Esophagus mucosa (tissue), 1 donor: ENCODE results near the gene LAPTM5. TPM values are rescaled to one million over a fixed set of nuclear protein-coding genes. Genes with fewer than 3 reads are reported as not detected.

Source experiments
- ATAC-seq: fragments of 200-7000 bp; cut with Tn5 transposase; one replicate; pipeline ENCODE4 v1.9.1; 2020
- total RNA-seq: library from RNA; stranded (reverse); gene quantifications from one replicate; pipeline ENCODE4 v1.2.4, GENCODE V29; 2023
- donor health status: DM: yes; HTN: yes; CAD: no.

The LAPTM5 gene
- total RNA-seq, 1 donor from 2014 or later, result 9.1 TPM

- ATAC-seq, result no peak
Measured at GRCh38 chr1:30714025-30714424, 43.5 kb downstream of the LAPTM5 start.

- no peak for ATAC-seq
Measured at GRCh38 chr1:30713311-30713710, 44.3 kb downstream of the LAPTM5 start.

DNA sequence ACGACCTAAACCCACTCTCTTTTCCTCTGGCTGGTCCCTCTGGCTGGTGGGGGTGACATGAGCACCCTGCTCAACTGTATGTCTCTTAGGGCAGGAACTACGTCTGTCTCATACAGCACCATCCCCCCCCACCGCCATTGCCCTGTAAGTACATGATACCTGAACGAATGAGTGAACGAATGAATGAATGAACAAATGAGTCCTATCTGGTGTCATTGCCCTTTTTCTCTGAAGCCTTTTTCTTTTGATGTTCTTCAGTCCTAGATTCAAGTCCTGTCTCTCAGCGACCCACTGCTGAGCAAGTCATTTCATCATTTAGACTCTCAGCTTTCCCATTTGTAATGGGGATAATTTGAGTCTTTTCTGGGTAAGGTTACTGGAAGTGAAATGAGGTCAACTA lies 45.0 kb downstream of the LAPTM5 start:
- ATAC-seq, result no peak

GRCh38 chr1:30710407-30710806 lies 47.2 kb downstream of the LAPTM5 start:
- ATAC-seq, result no peak

GRCh38 chr1:30708361-30708728 lies 49.2 kb downstream of the LAPTM5 start:
- no peak for ATAC-seq

DNA sequence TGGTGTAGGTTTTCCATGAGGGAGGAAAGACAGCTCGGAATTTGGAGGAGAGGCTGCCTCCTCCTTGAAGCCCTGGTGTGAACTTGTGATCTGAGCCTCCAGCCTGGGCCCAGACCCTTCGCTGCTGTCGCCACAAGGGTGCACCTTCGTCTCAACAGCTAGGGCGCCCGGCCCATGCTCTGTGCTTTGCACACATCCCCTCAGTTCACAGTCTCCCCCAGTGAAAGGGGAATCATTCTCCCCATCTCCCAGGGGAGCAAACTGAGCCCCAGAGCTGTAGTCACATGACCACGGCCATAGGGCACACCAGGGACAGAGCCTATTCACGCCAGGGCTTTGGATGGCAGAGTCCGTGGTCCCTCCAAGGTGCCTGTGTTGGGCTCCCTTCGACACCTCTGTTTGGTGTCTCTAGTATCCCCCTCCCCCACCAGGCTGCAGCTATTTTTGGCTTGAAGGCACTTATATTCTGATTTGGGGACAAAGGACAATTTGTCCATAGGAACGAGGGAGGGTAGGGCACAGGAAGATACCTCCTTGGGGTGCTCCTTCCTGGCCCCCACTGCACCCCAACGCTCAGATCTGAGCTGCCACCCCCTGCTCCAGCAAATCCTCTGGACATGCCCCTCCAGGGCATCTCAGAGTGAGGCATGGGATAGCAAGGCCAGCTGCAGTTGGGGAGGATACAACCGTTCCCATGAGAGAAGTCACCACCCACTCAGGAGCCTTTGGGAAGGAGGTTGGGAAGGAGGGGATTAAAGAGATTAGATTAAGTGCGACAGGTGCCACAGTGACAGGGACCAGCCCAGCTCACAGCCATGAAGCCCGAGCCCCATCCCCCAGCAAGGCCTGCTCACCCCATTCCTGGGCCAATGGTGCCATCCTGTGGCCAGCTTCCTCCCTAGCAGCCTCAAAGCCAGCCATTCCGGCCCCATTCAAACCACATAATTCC lies 49.9 kb downstream of the LAPTM5 start:
- ATAC-seq, result peak; percentile 77

DNA sequence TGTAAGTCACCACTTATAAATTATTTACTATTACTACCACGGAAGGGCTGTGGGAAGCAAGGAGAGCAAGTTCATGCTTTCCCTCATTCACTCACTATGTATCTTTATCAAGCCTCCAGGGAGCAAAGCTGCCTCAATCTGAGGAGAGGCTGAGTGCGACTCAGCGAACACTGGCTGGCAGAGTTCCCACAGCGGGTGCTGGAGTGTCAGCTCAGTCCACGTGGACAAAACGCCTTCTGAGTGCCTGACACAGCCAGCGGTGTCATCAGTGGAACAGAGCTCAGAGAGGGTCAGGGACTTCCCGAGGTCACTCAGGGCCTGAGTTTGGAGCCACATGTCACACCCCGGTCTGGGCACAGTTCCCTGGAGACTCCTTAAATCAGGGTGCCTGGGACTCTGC lies 51.0 kb downstream of the LAPTM5 start:
- no peak for ATAC-seq

DNA sequence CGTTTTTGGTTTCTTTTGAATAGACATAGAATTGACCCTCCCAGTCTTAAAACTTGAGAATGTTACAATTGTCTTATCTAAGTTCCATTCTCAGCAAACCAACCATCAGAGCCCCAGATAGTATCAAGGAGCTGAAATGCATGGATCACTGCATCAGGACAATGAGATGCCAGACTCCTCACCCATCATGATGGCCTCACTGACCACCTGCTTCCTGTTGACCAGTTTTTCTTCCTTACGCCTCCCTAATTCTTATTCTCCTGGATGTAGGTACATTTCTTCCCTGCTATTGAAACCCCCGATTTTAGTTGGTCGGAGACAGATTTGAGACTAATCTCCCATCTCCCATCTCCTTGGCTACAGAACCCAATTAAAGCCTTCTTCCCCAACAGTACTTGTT lies 51.9 kb downstream of the LAPTM5 start:
- ATAC-seq, result no peak

- no peak for ATAC-seq
Measured at GRCh38 chr1:30704765-30705509, 52.6 kb downstream of the LAPTM5 start.

DNA sequence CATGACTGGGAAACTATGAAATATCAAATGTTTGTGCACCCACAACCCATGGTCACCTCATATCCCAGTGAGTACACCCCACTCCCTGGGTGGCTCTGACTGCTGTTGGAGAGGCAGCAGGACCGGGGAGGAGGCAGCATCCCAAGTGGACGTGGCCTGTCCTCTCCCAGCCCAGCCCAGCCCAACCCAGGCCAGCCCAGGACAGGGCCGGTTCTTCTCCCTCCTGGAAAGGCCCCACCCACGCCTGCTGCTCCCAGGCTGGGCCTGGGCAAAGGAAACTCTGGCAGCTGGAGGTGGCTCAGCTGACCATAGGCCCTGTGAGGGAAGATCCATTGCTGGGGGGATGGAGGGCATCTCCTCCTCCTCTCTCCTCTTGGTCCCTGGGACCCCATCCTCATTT lies 53.3 kb downstream of the LAPTM5 start:
- no peak for ATAC-seq

DNA sequence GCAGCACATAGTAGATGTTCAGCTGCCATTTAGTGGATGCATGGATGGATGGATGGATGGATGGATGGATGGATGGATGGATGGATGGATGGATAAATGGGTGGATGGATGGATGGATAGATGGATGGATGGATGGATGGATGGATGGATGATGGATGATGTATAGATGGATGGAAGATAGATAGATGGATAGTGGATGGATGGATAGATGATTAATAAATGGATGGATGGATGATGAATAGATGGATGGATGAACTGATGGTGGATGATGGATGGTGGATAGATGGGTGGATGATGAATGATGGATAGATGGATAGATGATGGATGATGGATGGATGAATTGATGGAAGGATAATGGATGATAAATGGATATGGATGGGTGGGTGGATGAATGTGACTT lies 54.8 kb downstream of the LAPTM5 start:
- ATAC-seq, result no peak

DNA sequence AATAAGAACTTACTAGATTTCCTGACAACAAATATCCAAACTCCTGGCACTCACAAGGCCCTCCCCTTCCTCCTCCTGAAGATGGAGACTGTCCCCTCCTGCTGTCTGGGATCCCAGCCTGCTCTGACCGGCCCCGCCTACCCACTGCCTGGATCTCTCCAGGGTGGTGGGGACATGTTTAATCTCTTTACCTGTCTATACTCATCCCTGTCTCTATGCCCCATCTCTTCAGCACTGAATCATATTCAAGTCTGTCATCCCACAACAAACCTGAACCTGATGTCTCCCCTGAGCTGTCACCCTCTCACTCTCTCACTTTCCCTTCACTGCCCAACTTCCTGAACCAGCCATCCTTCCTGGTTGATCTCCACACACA lies 56.3 kb downstream of the LAPTM5 start:
- no peak for ATAC-seq

DNA sequence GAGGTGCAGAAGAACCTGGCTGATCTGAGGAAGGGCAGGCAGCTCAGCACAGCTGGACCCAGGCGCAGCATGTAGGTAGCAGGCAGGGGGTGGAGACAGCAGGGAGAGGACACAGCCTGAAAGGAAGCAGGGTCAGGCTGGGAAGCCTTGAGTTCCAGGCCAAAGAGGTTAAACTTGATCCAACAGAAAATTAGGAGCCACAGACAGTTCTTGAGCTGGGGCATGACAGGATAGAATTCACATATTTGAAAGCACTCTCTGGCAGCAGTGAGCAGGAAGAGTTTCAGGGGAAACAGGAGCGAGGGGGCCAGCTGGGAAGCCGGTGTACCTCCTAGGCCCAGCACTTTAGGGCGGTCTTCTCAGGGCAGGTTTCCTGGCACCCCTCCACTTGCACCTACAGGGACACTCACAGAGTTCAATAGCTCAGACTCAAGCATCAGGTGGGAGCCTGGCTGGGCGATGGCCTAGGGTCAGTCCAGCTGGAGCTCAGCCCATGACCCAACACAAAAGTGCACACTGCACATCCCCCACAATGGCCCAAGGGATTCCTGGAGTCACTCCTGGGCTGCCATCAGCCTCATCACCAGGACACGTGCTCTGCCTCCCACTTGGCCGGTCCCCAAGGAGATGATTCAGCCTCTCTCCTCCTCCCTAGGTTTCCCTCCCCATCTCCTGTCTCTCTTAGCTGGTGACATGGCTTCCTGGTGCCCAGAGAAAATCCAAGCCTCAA lies 56.9 kb downstream of the LAPTM5 start:
- peak; percentile 54 for ATAC-seq

GRCh38 chr1:30699762-30700161 lies 57.8 kb downstream of the LAPTM5 start:
- no peak for ATAC-seq

DNA sequence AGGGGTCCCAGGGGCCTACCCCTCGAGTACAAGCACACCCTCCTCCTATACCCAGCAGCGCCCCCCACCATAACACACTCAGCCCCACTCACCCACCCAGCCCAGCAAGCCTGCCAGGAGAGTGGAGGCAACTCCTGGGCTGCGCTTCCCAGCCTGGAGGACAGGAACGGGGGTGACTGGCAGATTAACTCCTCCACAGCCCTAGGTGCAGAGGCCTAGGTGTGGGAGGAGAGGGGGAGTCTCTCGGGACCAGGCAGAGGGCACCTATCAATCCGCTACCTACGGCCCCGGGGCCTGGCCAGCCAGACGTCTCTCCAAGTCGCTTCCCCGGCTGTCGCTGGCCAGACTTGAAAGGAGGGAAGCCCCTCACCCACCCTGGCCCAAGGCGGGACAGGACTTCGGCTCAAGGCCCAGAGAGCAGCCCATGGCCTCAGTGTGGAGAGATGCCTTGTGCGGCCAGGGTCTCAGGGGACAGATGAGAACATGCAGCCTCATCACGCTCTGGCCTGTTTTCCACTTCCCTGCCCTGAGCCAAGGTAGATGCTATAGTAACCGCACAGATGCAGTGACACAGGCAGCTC lies 59.1 kb downstream of the LAPTM5 start:
- no peak for ATAC-seq

DNA sequence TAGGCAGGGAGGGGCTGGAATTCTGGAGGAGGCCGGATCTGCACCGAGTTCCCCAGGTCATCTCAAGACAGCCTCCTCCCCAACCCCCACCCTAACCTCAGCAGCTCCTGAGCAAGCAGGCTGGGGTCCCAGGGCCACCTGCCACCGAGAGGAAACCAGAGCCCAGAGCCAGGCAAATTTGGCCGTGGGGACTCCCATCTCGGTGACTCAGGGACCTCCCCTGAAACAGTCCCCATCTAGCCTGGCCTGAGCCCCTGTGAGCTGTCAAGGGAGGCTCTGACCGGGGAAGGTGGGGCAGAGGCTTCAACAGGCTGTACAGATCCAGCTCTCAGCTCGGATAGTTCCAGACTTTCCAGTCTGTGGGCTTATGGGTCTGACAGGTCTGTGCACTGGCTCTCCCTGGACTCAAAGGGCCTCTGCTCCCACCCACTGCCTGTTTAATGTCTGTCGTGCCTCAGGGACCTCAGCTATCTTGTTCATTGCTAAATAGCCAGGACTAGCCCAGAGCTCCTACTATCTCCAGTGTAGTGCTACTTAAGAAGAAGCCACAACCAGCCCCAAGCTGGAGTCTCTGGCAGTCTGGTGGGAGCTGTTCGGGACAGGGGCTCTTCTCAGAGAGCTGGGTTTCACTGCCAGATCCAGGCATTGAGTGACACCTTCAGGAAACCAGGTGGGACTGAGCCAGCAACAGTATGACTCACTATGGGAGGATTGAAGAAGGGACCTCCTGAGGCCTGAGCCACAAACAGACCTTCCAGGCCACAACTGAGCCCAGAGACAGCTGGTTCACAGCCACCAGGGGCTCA lies 59.8 kb downstream of the LAPTM5 start:
- ATAC-seq, result peak; percentile 18

- no peak for ATAC-seq
Measured at GRCh38 chr1:30696831-30697230, 60.7 kb downstream of the LAPTM5 start.

- ATAC-seq, result no peak
Measured at GRCh38 chr1:30695439-30695841, 62.1 kb downstream of the LAPTM5 start.

DNA sequence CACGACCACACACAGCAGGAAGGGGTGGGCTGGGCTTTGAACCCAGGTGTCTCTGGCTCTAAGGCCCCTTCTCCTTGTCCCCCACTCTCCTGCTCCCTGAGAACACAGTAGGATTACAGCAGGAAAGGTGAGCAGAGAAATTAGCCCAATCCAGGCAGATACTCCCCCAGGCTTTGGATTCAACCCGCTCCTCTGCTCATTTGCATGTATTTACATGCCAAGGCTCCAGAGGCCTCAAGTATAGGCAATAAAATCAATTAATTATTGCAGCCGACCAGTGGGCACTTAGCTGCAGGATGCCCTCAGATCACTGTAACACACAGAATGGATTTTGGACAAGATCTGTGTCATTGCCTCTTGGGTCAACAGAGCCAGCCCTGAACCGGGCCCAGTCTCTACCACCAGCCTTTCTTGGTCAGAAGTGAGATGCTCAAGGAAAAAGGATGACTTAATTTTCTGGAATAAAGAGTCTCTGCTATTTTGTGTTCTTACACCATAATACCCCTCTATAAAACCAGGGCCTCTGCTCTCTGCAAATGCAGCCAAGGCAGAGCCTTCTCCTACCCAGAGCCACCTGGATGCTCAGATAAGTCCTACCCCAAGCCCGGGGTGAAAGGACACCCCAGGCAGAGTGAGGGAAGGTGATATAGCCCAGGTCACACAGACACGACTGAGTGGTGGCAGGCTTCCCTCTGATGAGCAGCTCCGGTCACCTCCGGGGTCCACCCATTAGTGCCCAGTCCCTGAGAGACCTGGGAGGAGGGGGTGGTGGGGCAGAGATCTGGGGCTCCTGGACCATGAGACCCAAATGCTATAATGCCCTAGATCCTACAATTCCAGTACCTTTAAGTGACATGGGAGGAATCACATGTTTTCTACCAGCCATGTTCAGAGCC lies 63.0 kb downstream of the LAPTM5 start:
- no peak for ATAC-seq

- ATAC-seq, result no peak
Measured at GRCh38 chr1:30693822-30694221, 63.8 kb downstream of the LAPTM5 start.

DNA sequence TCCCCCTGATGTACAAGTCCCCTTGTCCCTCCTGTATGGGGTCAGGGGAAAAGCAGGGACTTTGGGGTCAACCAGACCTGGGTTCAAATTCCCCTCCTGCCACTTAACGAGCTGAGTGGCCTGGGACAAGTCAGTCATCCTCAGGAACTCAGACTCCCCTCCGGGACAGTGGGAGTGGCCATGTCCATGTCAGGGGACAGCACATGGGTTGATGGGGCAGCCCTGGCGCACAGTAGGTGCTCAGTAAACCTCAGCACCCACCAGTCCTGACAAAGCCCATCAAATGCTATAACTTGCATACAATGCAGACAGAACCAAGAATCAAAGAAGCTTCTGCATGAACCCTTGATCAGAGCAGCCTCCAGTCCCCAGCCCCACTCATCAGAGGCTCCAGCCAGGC lies 64.2 kb downstream of the LAPTM5 start:
- ATAC-seq, result no peak
